C4-2B (cell line): Measurements from ENCODE around the gene MYO7B.

Experiments
- ZFX ChIP-seq: fragments of 450-650 bp; IDR thresholded peaks from 2 replicates; pipeline ENCODE4 v1.6.1; 2017
- TF ChIP-seq, protein P1 (sequence below): fragments of 450-650 bp; conservative IDR thresholded peaks from 2 replicates; pipeline ENCODE4 v1.5.1; 2017; ENCODE audit warnings: mild to moderate bottlenecking

DNA sequence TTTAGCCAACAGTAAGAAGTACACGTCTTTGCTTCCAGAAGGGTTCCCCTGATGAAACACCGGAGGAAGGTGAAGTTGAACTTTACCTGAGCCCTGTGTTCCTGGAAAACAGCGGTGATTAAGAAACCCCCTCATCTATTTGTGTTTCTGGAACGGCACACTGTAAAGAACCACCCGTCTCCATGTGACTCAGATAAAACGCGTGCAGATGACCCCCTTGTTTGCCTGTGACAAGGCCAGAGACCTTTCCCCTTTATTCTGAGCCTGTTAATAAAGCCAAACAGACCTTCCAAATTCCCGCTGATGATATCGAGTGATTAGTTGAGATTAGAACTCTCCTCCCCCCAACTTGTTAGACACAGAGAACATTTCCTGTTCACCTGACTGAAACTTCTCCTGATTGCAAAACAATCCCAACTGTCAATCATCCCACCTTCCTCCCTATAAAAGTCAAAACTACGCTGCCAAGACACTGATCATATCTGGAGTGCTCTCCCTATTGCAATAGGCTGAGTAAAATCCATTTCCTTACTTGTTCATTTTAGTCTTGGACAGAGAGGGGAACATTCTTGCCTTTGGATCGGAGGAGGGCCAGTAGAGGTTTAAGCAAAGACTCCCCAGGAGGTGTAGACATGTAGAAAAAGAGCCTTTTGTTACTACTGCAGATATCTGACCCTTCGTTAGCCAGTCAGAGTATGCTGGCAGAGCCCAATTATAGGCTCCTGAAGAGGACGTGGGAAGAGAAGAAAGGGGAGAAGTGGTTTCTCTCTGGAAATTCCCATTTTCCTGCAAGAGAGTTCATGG is 8.3 kb upstream of the MYO7B start:
- TF ChIP-seq, protein P1, sequence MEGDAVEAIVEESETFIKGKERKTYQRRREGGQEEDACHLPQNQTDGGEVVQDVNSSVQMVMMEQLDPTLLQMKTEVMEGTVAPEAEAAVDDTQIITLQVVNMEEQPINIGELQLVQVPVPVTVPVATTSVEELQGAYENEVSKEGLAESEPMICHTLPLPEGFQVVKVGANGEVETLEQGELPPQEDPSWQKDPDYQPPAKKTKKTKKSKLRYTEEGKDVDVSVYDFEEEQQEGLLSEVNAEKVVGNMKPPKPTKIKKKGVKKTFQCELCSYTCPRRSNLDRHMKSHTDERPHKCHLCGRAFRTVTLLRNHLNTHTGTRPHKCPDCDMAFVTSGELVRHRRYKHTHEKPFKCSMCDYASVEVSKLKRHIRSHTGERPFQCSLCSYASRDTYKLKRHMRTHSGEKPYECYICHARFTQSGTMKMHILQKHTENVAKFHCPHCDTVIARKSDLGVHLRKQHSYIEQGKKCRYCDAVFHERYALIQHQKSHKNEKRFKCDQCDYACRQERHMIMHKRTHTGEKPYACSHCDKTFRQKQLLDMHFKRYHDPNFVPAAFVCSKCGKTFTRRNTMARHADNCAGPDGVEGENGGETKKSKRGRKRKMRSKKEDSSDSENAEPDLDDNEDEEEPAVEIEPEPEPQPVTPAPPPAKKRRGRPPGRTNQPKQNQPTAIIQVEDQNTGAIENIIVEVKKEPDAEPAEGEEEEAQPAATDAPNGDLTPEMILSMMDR, result peak; percentile 18; the same call in 1 of the 2 replicates
- no peak for TF ChIP-seq ZFX
